SKM-1 (cell line): ENCODE results near the gene GCNT4.

Experiments
- DNase-seq: peaks from one replicate; lab custom pipeline; 2025; ENCODE audit not compliant: unreplicated experiment; lab: John Stamatoyannopoulos, UW

The GCNT4 gene

DNA sequence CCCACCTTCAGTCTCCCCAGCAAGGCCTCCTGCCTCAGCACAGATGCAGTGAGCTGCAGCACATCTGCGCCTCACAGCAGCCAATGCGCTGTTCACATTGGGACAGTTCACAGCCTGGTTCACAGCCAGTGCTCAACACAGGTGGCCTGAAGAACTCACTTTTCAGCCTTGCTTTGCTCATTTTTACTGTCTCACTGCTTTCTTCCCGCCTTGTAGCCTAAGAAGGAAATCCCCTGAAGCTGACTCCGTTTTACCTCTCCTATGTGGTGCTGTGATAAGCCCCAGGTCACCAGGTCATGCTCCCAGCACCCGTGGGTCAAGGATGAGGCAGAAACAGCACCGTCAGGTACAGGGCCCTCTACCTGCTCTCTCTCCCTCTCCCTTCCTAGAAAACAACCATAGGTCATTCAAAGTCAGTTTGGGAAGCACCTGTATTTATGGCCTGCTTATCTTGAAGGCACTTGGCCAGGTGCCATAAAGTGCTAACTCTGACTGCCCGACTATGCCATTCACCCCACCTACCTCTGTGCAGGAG lies 1.1 kb downstream of the GCNT4 start:
- DNase-seq, result no peak

DNA sequence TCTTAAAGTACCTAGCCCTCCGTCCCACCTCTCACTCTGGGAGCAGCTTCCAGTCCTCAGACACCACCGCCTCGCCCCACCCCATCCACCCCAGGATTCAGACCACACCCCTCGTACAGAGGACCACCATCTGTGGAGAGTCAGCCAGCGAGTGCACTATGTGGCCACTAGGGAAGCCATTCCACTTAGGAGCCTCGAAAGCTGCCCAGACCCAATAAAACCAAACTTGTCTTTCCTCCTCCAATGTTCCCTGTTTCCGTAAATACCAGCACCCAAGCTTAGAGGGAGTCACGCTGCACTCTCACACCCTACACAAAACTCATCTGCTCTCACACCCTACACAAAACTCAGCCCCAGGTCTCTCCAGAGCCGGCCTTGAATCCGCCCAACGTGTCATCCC lies 1.9 kb downstream of the GCNT4 start:
- no peak for DNase-seq

DNA sequence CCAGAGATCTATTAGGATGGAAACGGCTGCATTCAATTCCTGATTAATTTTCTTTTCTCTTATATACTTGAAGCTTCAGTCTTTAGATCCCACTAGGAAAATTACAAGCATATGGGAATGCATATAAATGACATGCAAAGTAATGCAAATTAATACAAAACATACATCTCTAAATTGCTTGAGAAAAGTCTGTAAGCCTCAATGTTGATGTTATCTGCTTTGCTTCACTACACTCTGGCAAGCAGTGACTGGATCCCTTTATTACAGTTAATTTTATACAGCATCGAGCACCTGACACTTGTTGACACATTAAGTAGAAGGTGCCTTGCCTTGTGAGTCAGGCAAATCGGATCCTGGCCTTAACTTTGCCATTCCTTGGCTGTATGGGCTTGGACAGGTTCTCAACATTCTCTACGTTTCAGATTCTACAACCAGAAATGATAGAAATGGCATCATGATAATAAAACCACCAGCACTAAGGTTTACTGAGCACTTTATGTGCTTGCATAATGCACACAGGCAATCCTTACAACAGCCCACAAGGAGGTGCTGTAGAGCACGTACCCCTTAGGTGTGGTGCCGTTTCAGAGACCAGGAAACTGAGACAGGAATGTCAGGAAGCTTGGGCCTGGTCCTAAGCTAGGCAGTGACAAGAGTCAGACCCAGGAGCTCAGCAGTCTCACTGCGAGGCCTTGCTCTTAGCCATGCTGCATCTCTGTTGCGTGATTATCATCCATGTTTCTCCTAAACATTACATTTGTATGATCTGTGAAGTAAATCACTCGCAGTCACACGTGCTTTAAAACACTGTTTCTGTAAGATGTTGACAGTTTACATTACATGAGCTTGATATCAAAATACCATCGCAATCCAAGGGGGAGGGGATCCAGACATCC lies 2.7 kb downstream of the GCNT4 start:
- DNase-seq, result no peak

- DNase-seq, result no peak
These were observed 3.9 kb downstream of the GCNT4 start for GRCh38 chr5:75048457-75048953.

- no peak for DNase-seq
These were observed 5.0 kb downstream of the GCNT4 start for GRCh38 chr5:75047356-75047755.

DNA sequence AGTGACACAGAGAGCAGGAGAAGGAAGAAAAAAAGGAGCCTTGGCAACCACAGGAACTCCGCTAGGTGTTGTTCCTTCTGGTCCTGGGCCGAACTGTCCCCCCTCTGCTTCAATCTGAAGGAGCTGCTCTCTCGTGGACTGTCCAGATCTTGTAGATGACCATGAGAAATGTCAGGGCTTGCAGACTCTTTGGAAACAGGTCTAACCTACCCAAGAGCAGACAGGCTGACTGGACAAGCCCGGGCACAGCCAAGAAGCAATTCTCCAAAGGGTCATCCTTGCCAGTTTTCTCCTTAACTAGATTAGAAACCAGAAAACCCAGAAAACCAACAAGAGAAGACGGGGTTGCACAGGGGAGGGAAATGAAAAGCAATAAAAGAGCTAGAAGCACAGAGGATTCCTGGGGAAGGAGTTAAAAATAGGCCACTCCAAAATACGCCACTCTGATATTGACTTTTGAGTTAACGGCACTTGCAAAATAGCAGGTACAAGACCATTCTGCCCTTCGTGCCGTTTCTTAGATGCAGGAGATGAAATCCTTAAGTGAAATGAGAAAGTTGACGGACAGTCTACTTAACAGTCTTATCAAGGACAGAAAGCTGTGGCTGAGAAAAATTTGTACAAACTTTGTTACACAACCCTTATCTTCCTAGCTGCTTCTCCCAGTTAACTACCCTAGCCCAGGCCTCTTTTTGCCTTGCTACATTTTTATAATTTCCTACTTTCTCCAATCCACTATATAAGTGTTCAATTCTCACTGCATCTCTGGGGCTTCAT lies 5.8 kb downstream of the GCNT4 start:
- no peak for DNase-seq

DNA sequence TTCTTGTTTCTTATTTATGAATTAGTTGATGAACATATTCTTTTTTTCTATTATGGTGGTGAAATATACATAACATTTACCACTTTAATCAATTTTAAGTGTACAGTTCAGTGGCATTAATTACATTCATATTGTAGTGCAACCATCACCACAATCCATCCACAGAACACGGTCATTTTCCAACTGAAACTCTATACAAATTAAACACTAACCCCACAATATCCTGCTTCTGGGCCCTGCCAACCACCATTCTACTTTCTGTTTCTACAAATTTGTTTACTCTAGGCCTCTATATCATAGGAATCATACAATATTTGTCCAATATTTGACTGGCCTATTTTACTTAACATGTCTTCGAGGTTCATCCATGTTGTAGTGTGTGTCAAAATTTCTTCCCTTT lies 7.3 kb downstream of the GCNT4 start:
- DNase-seq, result no peak

GRCh38 chr5:75044406-75044805 lies 8.0 kb downstream of the GCNT4 start:
- DNase-seq, result no peak

DNA sequence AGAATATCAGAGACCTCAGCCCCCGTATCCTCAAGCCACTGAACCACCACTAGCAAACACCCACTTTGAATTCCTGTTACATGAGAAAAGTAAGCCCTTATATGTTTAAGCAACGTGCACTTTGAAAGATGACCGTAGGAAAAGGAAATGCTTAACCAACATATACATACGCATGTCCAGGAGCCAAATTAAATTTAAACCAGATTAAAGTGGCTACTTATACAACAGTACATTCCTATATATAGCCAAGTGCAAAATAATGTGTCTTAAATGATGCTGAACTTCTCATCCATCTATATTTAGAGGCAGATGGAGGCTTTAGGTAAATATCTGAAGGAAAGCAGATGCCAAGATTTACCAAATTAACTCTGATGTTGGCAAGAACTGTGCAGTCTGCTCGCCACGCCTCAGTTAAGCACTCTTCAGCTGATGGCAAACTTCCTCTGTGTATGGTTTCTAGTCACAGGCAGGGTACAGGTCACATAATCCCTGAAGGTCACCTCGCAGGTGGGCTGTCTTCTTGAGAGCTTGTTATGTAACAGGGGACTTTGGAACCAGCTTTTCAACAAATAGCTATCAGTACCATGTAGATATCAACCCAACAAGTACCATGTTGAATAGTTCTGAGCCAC lies 8.6 kb downstream of the GCNT4 start:
- no peak for DNase-seq

DNA sequence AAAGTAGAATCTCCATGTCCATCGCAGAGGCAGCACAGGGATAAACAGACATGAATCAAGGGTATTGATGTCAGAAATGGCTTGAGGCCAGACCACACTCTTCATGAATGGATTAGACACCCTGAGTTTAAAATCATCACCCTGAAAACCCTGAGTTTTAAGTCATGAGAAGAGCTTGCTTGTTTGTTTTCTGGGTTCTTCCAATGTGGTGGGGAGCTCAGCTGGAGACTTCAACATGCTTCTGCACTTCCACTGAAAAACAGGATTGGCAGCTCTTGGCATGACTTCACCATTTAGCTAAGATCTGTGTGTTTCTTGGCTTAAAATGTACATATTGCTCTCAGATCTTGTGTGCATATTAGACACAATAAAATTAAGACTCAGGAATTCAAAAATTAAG lies 9.8 kb downstream of the GCNT4 start:
- DNase-seq, result no peak

DNA sequence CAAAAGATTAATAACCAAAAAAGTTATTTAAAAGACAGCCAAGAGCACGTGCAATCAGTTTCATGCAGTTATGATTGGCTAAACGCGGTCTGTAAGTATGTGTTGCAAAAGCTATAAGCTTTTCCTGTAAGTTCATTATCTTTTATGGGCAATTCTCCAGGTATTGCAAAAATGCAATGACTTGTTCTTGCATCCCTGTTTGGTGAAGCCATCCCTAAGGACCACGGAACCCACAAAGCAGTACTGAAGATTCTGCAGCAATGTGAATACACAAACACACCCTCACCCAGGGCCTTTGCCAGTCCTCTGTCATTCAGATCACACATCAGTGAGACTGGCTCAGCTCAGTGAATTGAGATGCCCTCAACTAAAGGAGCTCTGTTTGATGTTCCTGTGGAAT lies 11.4 kb downstream of the GCNT4 start:
- DNase-seq, result no peak

- DNase-seq, result no peak
These were observed 15.3 kb downstream of the GCNT4 start for GRCh38 chr5:75037106-75037505.

DNA sequence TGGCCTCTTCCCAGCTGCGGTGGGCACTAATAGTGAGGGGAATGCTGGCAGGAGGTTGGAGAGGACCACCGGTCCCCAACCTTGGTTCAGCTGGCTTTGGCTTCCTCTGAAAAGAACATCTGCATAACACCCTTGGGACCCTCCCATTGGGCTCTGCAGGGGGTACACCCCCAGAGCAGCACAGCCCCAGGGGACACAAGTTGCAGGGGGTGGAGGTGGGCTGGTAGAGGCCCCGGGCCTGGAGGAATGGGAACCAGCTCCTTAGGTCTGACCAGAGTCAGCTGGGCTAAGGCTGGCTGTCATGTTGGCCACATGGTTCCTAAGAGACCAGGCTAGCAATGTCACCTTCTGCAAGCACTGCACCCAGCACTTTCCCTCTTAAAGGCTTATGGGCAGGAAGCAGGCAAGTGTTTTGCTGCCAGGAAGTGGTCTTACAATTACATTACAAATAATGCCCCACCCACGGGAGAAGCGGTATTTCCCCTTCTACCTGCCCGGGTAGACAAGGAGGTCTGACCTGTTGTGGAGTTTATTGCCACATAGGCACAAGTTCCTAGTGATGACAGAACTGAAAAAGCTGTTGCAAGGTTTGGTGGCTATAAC lies 18.1 kb downstream of the GCNT4 start:
- no peak for DNase-seq

DNA sequence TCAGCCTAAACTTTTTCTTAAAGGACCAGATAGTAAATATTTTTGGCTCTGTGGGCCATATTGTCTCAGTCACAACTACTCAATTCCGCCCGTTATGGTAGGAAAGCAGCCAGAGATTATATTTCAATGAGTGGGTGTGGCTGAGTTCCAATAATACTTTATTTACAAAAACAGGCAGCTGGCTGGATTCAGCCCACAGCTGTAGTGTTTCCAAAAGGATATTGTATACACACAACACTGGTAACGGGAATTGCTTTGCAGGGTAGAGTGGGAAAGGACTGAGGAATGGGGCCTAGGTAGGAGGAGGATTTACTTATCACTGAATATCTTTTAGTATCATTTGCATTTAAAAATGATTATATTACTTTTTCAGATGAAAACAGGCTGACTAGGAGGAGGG lies 21.0 kb downstream of the GCNT4 start:
- no peak for DNase-seq

DNA sequence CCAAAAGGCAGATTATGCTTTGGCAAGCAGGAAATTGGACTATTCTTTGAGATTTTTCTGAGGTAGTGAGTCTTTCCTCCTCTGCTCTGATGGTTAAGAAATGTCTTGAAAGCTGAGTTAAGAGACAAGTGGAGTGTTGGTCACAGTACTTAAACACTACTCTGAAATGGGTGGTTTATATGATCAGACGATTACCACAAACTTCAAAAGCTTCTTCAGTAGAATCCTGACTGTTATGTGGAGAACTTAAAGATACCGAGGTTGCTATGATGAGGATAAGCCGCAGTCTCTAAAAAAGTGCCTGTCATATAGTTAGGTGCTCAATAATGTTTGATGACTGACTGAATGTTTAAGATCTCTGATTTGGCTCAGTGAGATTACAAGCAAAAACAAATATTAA lies 24.3 kb downstream of the GCNT4 start:
- DNase-seq, result no peak

GRCh38 chr5:75023368-75024159 lies 28.8 kb downstream of the GCNT4 start:
- DNase-seq, result no peak

- no peak for DNase-seq
These were observed 30.6 kb downstream of the GCNT4 start for GRCh38 chr5:75021800-75022199.

DNA sequence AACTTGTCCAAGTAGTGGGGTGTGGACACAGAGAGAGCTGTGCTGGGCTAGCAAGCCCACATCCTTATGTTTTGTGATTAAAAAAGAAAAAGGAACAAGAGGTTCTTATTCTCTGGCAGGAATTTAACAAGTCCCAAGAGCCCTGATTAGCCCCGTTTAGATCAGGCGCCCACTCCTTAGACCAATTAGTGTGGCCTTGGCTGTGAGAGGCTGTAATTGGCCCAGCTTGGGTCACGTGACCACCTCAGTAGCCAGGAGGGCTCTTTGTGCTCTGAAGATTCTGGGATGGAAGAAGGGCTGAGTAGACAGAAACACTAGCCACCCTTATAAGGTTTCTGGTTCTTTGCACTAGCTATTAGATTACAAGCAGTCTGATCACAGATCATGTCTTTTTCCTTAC lies 31.1 kb downstream of the GCNT4 start:
- no peak for DNase-seq

GRCh38 chr5:75020016-75020656 lies 32.2 kb downstream of the GCNT4 start:
- DNase-seq, result no peak
